ENCODE data around the gene ATXN7L1.

ATXN7L1 gene

GRCh38 chr7:105826143-105826542 lies 50.3 kb downstream of the ATXN7L1 start:
- DNase-seq = no peak

- DNase-seq = no peak
Observed at GRCh38 chr7:105825371-105825770, 51.0 kb downstream of the ATXN7L1 start.

GRCh38 chr7:105822806-105823205 lies 53.6 kb downstream of the ATXN7L1 start:
- DNase-seq = no peak

DNA sequence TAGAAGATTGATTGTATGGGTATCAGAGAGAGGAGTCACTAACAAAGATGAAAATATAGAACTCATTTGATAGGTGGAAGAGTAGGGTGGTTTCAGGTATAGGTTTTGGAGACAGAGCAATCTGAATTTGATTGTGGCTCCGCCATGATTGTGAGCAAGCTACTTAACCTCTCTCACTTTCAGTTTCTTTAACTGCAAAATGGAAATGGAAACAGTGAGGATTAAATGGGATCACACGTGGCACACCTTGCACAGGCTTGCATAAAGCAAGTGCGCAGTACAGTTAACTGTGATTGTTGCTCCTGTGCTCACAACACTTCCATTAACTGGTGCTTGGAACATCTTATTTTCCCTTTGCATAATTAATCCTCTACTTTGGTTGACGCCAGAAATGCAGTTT lies 54.9 kb downstream of the ATXN7L1 start:
- no peak for DNase-seq

DNA sequence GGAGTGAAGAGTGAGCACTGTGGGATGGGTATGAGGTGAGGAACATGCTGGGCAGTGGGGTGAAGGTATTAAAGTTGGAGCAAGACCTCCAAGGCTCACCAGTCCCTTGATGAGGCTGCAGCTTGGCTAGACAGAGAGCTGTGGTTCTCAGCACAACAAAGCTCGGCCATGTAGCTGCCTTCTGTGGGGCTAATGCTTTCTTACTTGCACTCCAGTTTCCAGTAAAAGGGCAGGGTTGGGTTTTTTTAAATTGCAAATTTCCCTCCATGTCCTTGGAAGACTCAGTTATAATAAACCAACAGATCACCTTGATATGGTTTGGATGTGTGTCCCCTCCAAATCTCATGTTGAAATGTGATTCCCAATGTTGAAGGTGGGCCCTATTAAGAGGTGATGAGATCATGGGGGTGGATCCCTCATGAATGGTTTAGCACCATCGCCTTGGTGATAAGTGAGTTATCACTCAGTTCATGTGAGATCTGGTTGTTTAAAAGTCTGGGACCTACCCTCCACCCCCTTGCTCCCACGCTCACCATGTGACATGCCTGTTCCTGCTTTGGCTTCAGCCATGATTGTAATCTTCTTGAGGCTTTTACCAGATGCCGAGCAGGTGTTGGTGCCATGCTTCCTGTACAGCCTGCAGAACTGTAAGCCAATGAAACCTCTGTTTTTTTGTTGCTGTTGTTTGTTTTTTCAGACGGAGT lies 55.9 kb downstream of the ATXN7L1 start:
- no peak for DNase-seq

DNA sequence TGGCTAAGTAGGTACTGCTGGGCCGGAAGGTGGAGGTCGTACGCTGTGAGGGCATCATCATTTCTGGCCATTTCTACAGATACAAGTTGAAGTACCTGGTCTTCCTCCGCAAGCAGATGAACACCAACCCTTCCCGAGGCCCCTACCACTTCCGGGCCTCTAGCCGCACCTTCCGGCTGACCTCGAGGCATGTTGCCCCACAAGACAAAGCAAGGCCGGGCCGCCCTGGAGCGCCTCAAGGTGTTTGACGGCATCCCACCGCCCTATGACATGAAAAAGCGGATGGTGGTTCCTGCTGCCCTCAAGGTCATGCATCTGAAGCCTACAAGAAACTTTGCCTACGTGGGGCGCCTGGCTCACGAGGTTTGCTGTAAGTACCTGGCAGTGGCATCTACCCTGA lies 56.8 kb downstream of the ATXN7L1 start:
- no peak for DNase-seq

- DNase-seq = no peak
Observed at GRCh38 chr7:105816954-105817615, 59.3 kb downstream of the ATXN7L1 start.

- DNase-seq = peak; percentile 57 to 66
Observed at GRCh38 chr7:105816266-105816843, 60.0 kb downstream of the ATXN7L1 start.

GRCh38 chr7:105815576-105815975 lies 60.8 kb downstream of the ATXN7L1 start:
- DNase-seq = no peak

- no peak for DNase-seq
Observed at GRCh38 chr7:105814481-105814880, 61.9 kb downstream of the ATXN7L1 start.

DNA sequence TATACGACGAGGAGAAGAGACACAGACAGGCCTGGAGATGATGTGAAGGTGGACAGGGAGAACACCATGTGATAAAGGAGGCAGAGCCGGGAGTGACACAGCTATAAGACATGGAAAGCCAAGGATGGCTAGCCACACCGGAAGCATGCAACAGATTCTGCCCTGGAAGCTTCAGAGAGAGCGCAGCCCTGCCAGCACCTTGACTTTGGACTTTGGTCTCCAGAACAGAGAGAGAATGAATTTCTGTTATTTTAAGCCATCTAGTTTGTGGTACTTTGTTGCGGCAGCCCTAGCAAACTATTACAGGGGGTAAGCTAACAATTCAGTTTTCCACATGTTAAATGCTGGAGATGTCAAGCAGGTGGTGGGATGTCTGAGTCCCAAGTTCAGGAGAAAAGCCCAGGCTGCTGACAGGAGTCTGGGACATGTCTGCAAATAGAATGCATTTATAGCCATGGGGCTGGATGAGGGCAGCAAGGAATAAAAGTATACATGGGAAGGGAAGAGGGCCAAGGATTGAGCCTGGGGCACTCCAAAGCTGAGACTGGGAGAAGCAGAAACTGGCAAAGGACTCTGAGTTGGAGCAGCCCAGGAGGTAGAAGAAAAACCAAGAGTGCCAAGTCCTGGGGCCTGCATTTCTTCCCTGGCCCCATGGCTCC lies 65.1 kb downstream of the ATXN7L1 start:
- no peak for DNase-seq

GRCh38 chr7:105810556-105810955 lies 65.8 kb downstream of the ATXN7L1 start:
- DNase-seq = no peak

GRCh38 chr7:105808703-105809590 lies 67.5 kb downstream of the ATXN7L1 start:
- DNase-seq = peak; percentile 83 to 88

DNA sequence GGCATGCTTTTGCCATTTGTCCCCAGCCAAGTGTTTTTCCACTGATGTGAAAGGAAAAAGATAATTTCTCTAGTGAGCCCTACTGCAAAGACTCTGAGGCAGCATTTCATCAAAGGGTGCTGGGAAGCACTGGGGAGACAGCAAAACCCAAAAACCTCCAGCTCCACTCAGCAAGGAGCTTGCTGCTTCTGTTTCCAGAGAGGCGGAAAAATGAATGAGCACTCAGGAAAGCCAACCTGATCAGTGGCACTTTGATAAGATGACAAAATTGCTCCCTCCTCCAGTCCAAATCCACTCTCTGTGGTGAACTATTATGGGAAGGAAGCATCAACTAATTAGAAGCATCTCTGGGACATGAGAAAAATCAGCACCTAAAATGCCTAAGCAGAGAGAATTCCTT lies 68.2 kb downstream of the ATXN7L1 start:
- no peak for DNase-seq

DNA sequence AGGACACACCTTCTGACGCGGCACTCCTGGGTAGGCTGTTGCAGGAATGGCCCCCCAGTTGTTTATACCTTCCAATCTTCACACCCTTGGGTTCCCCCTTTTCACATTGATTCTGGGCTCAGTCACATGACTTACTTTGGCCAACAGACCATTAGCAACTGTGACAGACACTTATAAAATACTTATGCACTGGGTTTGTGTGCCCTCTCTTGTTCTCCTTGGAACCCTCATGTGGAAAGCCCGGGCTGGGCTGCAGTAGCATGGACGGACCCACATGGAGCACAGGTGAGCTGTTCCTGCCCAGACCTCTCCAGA lies 69.0 kb downstream of the ATXN7L1 start:
- no peak for DNase-seq

DNA sequence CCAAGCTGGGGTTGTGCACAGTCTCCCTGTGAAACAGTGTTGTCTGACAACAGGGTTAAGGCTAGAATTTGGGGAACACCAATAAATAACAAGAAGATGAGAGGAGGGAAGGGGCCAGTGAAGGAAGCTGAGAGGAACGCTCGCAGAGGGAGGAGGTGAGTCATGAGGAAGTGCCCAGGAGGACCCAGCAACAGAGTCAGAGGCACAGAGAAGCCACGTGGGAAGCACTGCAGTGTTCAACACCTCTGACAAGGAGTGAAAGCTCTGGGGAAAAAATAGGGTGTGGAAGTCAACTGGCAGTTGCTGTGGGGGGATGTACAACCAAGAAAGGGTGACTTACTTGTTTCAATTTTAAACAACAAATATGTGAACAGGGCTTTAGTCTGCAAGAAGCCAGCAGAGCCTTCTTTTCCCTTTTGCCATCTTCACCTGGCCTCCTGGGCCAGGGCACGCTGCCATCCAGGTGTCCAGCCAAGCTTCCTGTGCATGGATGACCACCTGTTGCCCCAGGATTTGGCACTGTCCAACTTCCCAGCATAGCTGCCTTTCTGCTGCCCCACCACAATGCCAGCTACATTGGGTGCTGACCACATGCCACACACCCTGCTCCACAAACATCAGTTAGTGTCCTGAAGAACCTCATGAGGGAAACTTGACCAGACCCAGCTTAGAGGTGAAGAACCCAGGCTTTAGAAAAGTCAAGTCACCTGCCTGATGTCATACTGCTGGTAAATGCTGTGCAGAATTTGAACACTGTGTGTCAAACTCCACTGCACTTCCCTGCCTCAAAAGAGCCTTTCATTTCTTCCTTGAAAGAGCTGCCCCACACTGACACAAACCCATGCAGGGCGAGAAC lies 69.6 kb downstream of the ATXN7L1 start:
- peak; percentile 57 to 72 for DNase-seq

GRCh38 chr7:105805447-105806019 lies 70.9 kb downstream of the ATXN7L1 start:
- no peak for DNase-seq

DNA sequence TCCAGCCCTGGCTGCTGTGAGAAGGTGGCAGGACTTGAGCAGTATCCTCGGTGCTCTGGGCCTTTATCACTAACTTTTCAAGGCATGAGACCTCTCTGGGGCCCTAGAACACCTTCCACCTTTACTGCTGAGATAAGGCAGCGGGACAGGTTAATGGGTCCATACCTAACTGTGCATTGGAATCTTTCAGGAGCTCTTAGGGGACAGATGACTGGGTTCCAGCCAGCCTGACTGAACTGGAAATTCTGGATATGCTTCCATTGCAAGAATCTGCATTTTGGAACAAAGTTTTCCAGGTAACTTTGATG lies 73.0 kb downstream of the ATXN7L1 start:
- DNase-seq = no peak

- DNase-seq = no peak
Observed at GRCh38 chr7:105802604-105803428, 73.6 kb downstream of the ATXN7L1 start.

DNA sequence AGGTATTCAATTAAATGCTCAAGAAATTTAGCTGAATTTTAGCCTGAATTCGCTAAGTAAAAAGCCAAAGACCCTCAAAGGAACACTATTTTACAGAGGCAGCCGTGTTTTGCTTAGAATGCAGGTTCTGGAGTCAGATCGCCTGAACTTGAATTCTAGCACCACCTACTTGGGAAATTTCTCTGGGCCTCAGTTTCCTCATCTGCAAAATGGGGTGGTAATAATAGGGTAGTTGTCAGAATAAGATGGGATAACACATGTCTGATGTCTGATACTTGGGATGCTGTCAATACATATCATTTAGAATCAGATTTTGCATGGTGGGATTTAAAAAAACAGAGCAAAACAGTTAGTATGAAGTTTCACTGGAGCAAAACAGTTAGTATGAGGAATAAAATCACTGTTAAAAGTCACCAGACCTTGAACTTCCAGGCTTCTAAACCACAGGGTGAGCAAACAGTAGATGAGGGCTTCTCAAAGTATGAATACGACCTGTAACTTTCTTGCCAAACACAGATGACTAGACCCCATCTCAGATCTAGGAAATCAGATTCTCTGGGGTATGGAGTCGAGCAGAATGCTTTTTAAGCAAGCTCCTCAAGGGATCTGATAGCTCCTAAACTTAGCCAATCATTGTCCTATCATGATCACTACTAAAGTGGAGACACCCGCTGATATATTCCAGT lies 75.4 kb downstream of the ATXN7L1 start:
- no peak for DNase-seq
